ENCODE data around the gene BLM.

Gene BLM

GRCh38 chr15:90697175-90697574 lies 20.0 kb upstream of the BLM start:
- TF ChIP-seq CTCF (IDR thresholded peaks at IDR 0.05; ENCODE audit: insufficient read depth, missing control alignments), result no peak
- FAIRE-seq, result no peak
- no peak for DNase-seq (ENCODE audit: insufficient read length, low spot score)

GRCh38 chr15:90698629-90699028 lies 18.5 kb upstream of the BLM start:
- DNase-seq (ENCODE audit: insufficient read length, low spot score) (no peak), FAIRE-seq (no peak)
- TF ChIP-seq CTCF (IDR thresholded peaks at IDR 0.05; ENCODE audit: insufficient read depth, missing control alignments), result no peak

- DNase-seq (ENCODE audit: insufficient read length, low spot score) (no peak), FAIRE-seq (no peak)
- TF ChIP-seq CTCF (IDR thresholded peaks at IDR 0.05; ENCODE audit: insufficient read depth, missing control alignments), result no peak
Measured at GRCh38 chr15:90701048-90701447, 16.1 kb upstream of the BLM start.

- DNase-seq (ENCODE audit: insufficient read length, low spot score) (no peak), FAIRE-seq (no peak)
Measured at GRCh38 chr15:90701880-90702630, 15.1 kb upstream of the BLM start.

GRCh38 chr15:90703455-90703854 lies 13.7 kb upstream of the BLM start:
- FAIRE-seq (no peak), DNase-seq (ENCODE audit: insufficient read length, low spot score) (no peak)
- no peak for TF ChIP-seq CTCF (IDR thresholded peaks at IDR 0.05; ENCODE audit: insufficient read depth, missing control alignments)

More at GRCh38 chr15:90701880-90702630, 15.1 kb upstream of the BLM start:
- peak; percentile 0 for TF ChIP-seq CTCF (IDR thresholded peaks at IDR 0.05; ENCODE audit: insufficient read depth, missing control alignments)

- DNase-seq (ENCODE audit: insufficient read length, low spot score) (no peak), FAIRE-seq (no peak)
- no peak for TF ChIP-seq CTCF (IDR thresholded peaks at IDR 0.05; ENCODE audit: insufficient read depth, missing control alignments)
Measured at GRCh38 chr15:90705212-90705611, 11.9 kb upstream of the BLM start.
